ENCODE measurements around the gene USP12.

Gene USP12

GRCh38 chr13:27182844-27183497, 11.4 kb upstream of the USP12 start:
- DNase-seq, result peak; percentile 65

GRCh38 chr13:27182054-27182453, 10.4 kb upstream of the USP12 start:
- no peak for DNase-seq

GRCh38 chr13:27177852-27178251, 6.2 kb upstream of the USP12 start:
- no peak for DNase-seq

GRCh38 chr13:27176470-27177410, 5.1 kb upstream of the USP12 start:
- no peak for DNase-seq

GRCh38 chr13:27174766-27175455, 3.3 kb upstream of the USP12 start:
- no peak for DNase-seq

- DNase-seq, result no peak
These were observed 858 bp upstream of the USP12 start for GRCh38 chr13:27172495-27172842.

GRCh38 chr13:27171827-27172494, 350 bp upstream of the USP12 start:
- DNase-seq, result peak; percentile 95

GRCh38 chr13:27170516-27171243, 931 bp downstream of the USP12 start:
- peak; percentile 75 for DNase-seq

- DNase-seq, result no peak
These were observed 1.4 kb downstream of the USP12 start for GRCh38 chr13:27170221-27170515.

- DNase-seq, result no peak
These were observed 2.5 kb downstream of the USP12 start for GRCh38 chr13:27168906-27169657.

GRCh38 chr13:27168086-27168485, 3.5 kb downstream of the USP12 start:
- no peak for DNase-seq

GRCh38 chr13:27166313-27166712, 5.3 kb downstream of the USP12 start:
- DNase-seq, result no peak

- no peak for DNase-seq
These were observed 9.6 kb downstream of the USP12 start for GRCh38 chr13:27161980-27162379.

GRCh38 chr13:27161423-27161822, 10.2 kb downstream of the USP12 start:
- DNase-seq, result no peak

- no peak for DNase-seq
These were observed 10.8 kb downstream of the USP12 start for GRCh38 chr13:27160657-27161295.

GRCh38 chr13:27159806-27160563, 11.6 kb downstream of the USP12 start:
- no peak for DNase-seq

- DNase-seq, result no peak
These were observed 13.3 kb downstream of the USP12 start for GRCh38 chr13:27158335-27158734.

GRCh38 chr13:27151798-27152599, 19.6 kb downstream of the USP12 start:
- DNase-seq, result no peak

- no peak for DNase-seq
These were observed 21.9 kb downstream of the USP12 start for GRCh38 chr13:27149702-27150101.

- DNase-seq, result no peak
These were observed 22.7 kb downstream of the USP12 start for GRCh38 chr13:27148900-27149299.
